22Rv1 (cell line): ENCODE data around the gene ZSCAN9.

Source experiments
- CTCF ChIP-seq: fragments of 450-650 bp; IDR thresholded peaks from 2 replicates; pipeline ENCODE4 v1.5.1; 2017; ENCODE audit warnings: mild to moderate bottlenecking
- ZFX ChIP-seq: fragments of 450-650 bp; IDR thresholded peaks from 2 replicates; pipeline ENCODE4 v1.6.1; 2017; ENCODE audit warnings: antibody characterized with exemption, borderline replicate concordance

- TF ChIP-seq CTCF (peak; percentile 26), ZFX (no peak)
These were observed 12.4 kb upstream of the ZSCAN9 start for GRCh38 chr6:28212510-28213212.
